HepG2 (cell line): ENCODE measurements around the gene ABHD12. TPM values are rescaled to one million over a fixed set of nuclear protein-coding genes. Genes with fewer than 3 reads are reported as not detected.
A peak's percentile ranks its signal among the peaks of the same experiment; 100 is the strongest.

Experiments
- ATM ChIP-seq: fragments of 450-650 bp; IDR thresholded peaks from 2 replicates; pipeline ENCODE4 v1.7.1; 2017; ENCODE audit warnings: mild to moderate bottlenecking, borderline replicate concordance
- CREM ChIP-seq, 2 experiments: sonication (generic) in 1 of 2; formaldehyde crosslinking in 1 of 2; IDR thresholded peaks; 2 replicates each; pipeline versions ENCODE4 v1.4.0 to v1.6.1; 2016 to 2020; ENCODE audit warnings: antibody characterized with exemption in 1 of 2, mild to moderate bottlenecking in 1 of 2, missing genetic modification reagents in 1 of 2
- DBP ChIP-seq: sonication (generic); formaldehyde crosslinking; IDR thresholded peaks from 2 replicates; pipeline ENCODE4 v1.4.0; 2020; ENCODE audit warnings: missing genetic modification reagents; ENCODE audit errors: not compliant biosample characterization
- HNRNPK ChIP-seq: fragments of 200-400 bp; formaldehyde crosslinking; IDR thresholded peaks from 2 replicates; pipeline ENCODE4 v1.6.1; 2018; ENCODE audit warnings: low read length, low read depth, moderate library complexity, mild to moderate bottlenecking; ENCODE audit not compliant: poor library complexity, severe bottlenecking
- KDM5B ChIP-seq: sonication (generic); formaldehyde crosslinking; IDR thresholded peaks from 2 replicates; pipeline ENCODE4 v1.4.0; 2020; ENCODE audit warnings: missing genetic modification reagents, mild to moderate bottlenecking, borderline replicate concordance
- MAX ChIP-seq: IDR thresholded peaks from 2 replicates; pipeline ENCODE4 v1.6.1; 2012; ENCODE audit warnings: inconsistent platforms
- MIER3 ChIP-seq: IDR thresholded peaks from 2 replicates; pipeline ENCODE4 v1.6.1; 2016; ENCODE audit warnings: missing compliant biosample characterization, borderline replicate concordance
- MLLT10 ChIP-seq: sonication (generic); formaldehyde crosslinking; IDR thresholded peaks from 2 replicates; pipeline ENCODE4 v1.4.0; 2020; ENCODE audit warnings: missing genetic modification reagents
- NFIC ChIP-seq: IDR thresholded peaks from 2 replicates; pipeline ENCODE4 v1.6.1; 2012; ENCODE audit warnings: mild to moderate bottlenecking, low read length, inconsistent platforms
- NR0B2 ChIP-seq: sonication (generic); formaldehyde crosslinking; IDR thresholded peaks from 2 replicates; pipeline ENCODE4 v1.4.0; 2020; ENCODE audit warnings: mild to moderate bottlenecking, missing genetic modification reagents
- PPARG ChIP-seq: conservative IDR thresholded peaks from 2 replicates; pipeline ENCODE4 v1.6.1; 2016; ENCODE audit warnings: missing biosample characterization, missing genetic modification reagents
- RARG ChIP-seq: sonication (generic); formaldehyde crosslinking; IDR thresholded peaks from 2 replicates; pipeline ENCODE4 v1.4.0; 2020; ENCODE audit warnings: low read depth, mild to moderate bottlenecking, missing genetic modification reagents
- SAP130 ChIP-seq: IDR thresholded peaks from 2 replicates; pipeline ENCODE4 v1.6.1; 2016; ENCODE audit warnings: low read depth
- STAG1 ChIP-seq: sonication (generic); formaldehyde crosslinking; IDR thresholded peaks from 2 replicates; pipeline ENCODE4 v1.4.0; 2020; ENCODE audit warnings: missing genetic modification reagents
- THAP8 ChIP-seq: sonication (generic); formaldehyde crosslinking; IDR thresholded peaks from 2 replicates; pipeline ENCODE4 v1.5.1; 2020; ENCODE audit warnings: missing genetic modification reagents, mild to moderate bottlenecking, borderline replicate concordance
- YEATS4 ChIP-seq: sonication (generic); formaldehyde crosslinking; IDR thresholded peaks from 2 replicates; pipeline ENCODE4 v1.4.0; 2020; ENCODE audit warnings: missing genetic modification reagents, borderline replicate concordance
- ZBTB21 ChIP-seq: sonication (generic); formaldehyde crosslinking; IDR thresholded peaks from 2 replicates; pipeline ENCODE4 v1.4.0; 2020; ENCODE audit warnings: missing genetic modification reagents
- ZBTB49 ChIP-seq: sonication (generic); formaldehyde crosslinking; IDR thresholded peaks from 2 replicates; pipeline ENCODE4 v1.4.0; 2020; ENCODE audit warnings: missing genetic modification reagents, borderline replicate concordance
- ZBTB7B ChIP-seq: sonication (generic); formaldehyde crosslinking; IDR thresholded peaks from 2 replicates; pipeline ENCODE4 v1.4.0; 2020; ENCODE audit warnings: missing genetic modification reagents
- ZC3H13 ChIP-seq: sonication (generic); formaldehyde crosslinking; IDR thresholded peaks from 2 replicates; pipeline ENCODE4 v1.8.1; 2023; ENCODE audit warnings: mild to moderate bottlenecking, missing genetic modification reagents, moderate library complexity
- ZMYM2 ChIP-seq: sonication (generic); formaldehyde crosslinking; IDR thresholded peaks from 2 replicates; pipeline ENCODE4 v1.8.0; 2022; ENCODE audit warnings: mild to moderate bottlenecking, missing genetic modification reagents
- ZNF124 ChIP-seq: sonication (generic); formaldehyde crosslinking; IDR thresholded peaks from 2 replicates; pipeline ENCODE4 v1.4.0; 2020; ENCODE audit warnings: missing genetic modification reagents
- ZNF326 ChIP-seq: sonication (generic); formaldehyde crosslinking; IDR thresholded peaks from 2 replicates; pipeline ENCODE4 v1.4.0; 2020; ENCODE audit warnings: missing genetic modification reagents, borderline replicate concordance
- ZNF749 ChIP-seq: sonication (generic); formaldehyde crosslinking; IDR thresholded peaks from 2 replicates; pipeline ENCODE4 v1.8.0; 2022; ENCODE audit warnings: mild to moderate bottlenecking, missing genetic modification reagents, moderate library complexity, borderline replicate concordance
- ZNF773 ChIP-seq: sonication (generic); formaldehyde crosslinking; IDR thresholded peaks from 2 replicates; pipeline ENCODE4 v1.4.0; 2020; ENCODE audit warnings: missing genetic modification reagents, borderline replicate concordance
- ZNF776 ChIP-seq: sonication (generic); formaldehyde crosslinking; IDR thresholded peaks from 2 replicates; pipeline ENCODE4 v1.4.0; 2020; ENCODE audit warnings: mild to moderate bottlenecking, missing genetic modification reagents
- polyA plus RNA-seq, 8 experiments: library from polyadenylated mRNA; depleted of rRNA in 3 of 8; stranded (reverse) in 7 of 8; unstranded in 1 of 8; fragments of >200 nt; fragmentation: Illumina TruSeq in 4 of 8; extraction: Trizol in 4 of 8; gene quantifications; 2 replicates each; pipeline versions ENCODE4 v1.2.1 to v1.2.3, GENCODE V29; 2011 to 2016; ENCODE audit warnings: low read depth in 4 of 8, missing spikeins in 1 of 8, mixed read lengths in 1 of 8; ENCODE audit not compliant: insufficient read depth in 1 of 8
- total RNA-seq, 5 experiments: library from RNA; depleted of rRNA; stranded (reverse); fragments of >200 nt; fragmentation: Illumina TruSeq; extraction: Trizol; gene quantifications; 2 replicates each; pipeline ENCODE4 v1.2.3, GENCODE V29; 2016; ENCODE audit warnings: low read depth in 1 of 5

ABHD12 gene
- total and polyA plus RNA-seq, 2 of the 13 experiments (the other 11 are each of a cell fraction or from before 2014, with no cell fraction given), result 23.5 to 72.1 TPM

- no peak for TF ChIP-seq ZC3H13 (CRISPR knock-in tag)
- no peak for TF ChIP-seq ZNF124 (CRISPR knock-in tag)
- TF ChIP-seq ZBTB7B (CRISPR knock-in tag), result no peak
- no peak for TF ChIP-seq HNRNPK
- TF ChIP-seq STAG1, result peak; percentile 96
- TF ChIP-seq ZNF749, result no peak
- no peak for TF ChIP-seq ATM
- no peak for TF ChIP-seq NFIC
- no peak for TF ChIP-seq RARG (CRISPR knock-in tag)
- no peak for TF ChIP-seq THAP8 (CRISPR knock-in tag)
- no peak for TF ChIP-seq ZNF326
- no peak for TF ChIP-seq MLLT10
- no peak for TF ChIP-seq ZMYM2
- no peak for TF ChIP-seq CREM (IDR thresholded peaks at IDR 0.05)
- TF ChIP-seq CREM (CRISPR knock-in tag; IDR thresholded peaks at IDR 0.05), result no peak
- peak; percentile 50; the same call in 1 of the 2 replicates for TF ChIP-seq KDM5B (CRISPR knock-in tag)
- no peak for TF ChIP-seq ZNF773 (CRISPR knock-in tag)
- TF ChIP-seq SAP130 (CRISPR knock-in tag), result peak; percentile 51
- no peak; the same call in 1 of the 2 replicates for TF ChIP-seq NR0B2 (CRISPR knock-in tag)
- no peak for TF ChIP-seq MIER3 (CRISPR knock-in tag)
- no peak for TF ChIP-seq ZBTB49 (CRISPR knock-in tag)
- TF ChIP-seq ZNF776 (CRISPR knock-in tag), result no peak
- no peak for TF ChIP-seq YEATS4 (CRISPR knock-in tag)
- TF ChIP-seq ZBTB21, result no peak
- TF ChIP-seq PPARG, result 0 out of 2 replicates have a peak, but pooled peaks have one; percentile 31
- no peak for TF ChIP-seq DBP
- 0 out of 2 replicates have a peak, but pooled peaks have one; percentile 19 for TF ChIP-seq MAX
These were observed 53.8 kb downstream of the ABHD12 start (continued) for GRCh38 chr20:25336561-25337422.
